Activated CD4-positive, alpha-beta T cell treated with anti-CD3 and anti-CD28 coated beads, Interleukin-2, amount 10 ng/mL, durations not matched to agents 7 days and 5 days (primary cell): ENCODE data around the gene LIPA. TPM values are rescaled to one million over a fixed set of nuclear protein-coding genes. Genes with fewer than 3 reads are reported as not detected.

Experiments
- CTCF ChIA-PET: fragments of 350-600 bp; sonication (Branson Sonifier 250); formaldehyde crosslinking; loops from one replicate; lab custom pipeline; 2021; ENCODE audit warnings: antibody characterized with exemption; lab: Charles Lee
- POLR2A ChIA-PET: fragments of 350-600 bp; sonication (Branson Sonifier 250); formaldehyde crosslinking; loops from one replicate; lab custom pipeline; 2021; ENCODE audit warnings: antibody characterized with exemption; lab: Charles Lee
- DNase-seq: peaks from one replicate; pipeline ENCODE4 v3.0.0-alpha.2; 2020
- H3K27ac Mint-ChIP-seq: one replicate; pipeline ENCODE4 v1.8.0; 2021; ENCODE audit warnings: mild to moderate bottlenecking, moderate library complexity, mixed read lengths
- H3K27me3 Mint-ChIP-seq: one replicate; pipeline ENCODE4 v1.8.0; 2021; ENCODE audit warnings: mixed read lengths
- H3K36me3 Mint-ChIP-seq: one replicate; pipeline ENCODE4 v1.8.0; 2021; ENCODE audit warnings: low read depth, mixed read lengths
- H3K4me1 Mint-ChIP-seq: one replicate; pipeline ENCODE4 v1.8.0; 2021; ENCODE audit warnings: mixed read lengths
- H3K4me3 Mint-ChIP-seq: one replicate; pipeline ENCODE4 v1.8.0; 2021; ENCODE audit warnings: mild to moderate bottlenecking, moderate library complexity, mixed read lengths
- H3K9me3 Mint-ChIP-seq: one replicate; pipeline ENCODE4 v1.8.0; 2021; ENCODE audit warnings: mixed read lengths
- total RNA-seq, 2 experiments: library from RNA; stranded (reverse); gene quantifications; one replicate each; pipeline ENCODE4 v1.2.3, GENCODE V29; 2021

LIPA gene
- total RNA-seq, 2 experiments from 2014 or later: 32.6 to 34.3 TPM

GRCh38 chr10:89281606-89282395 lies 30.2 kb upstream of the LIPA start:
- H3K4me1 Mint-ChIP-seq: no peaks in the 10 kb centered on the region
- DNase-seq: no peak
- H3K4me3 Mint-ChIP-seq: no peak overlapping the region
- CTCF ChIA-PET: interaction anchor here (1.7 kb wide), 1 partner anchor 10 kb away, joined by 4 read pairs; no protein-coding TSS in a partner anchor
- no peak overlapping the region for H3K27ac Mint-ChIP-seq
- POLR2A ChIA-PET: no interaction called here
- peaks cover 20% of the 10 kb centered on the region for H3K27me3 Mint-ChIP-seq
- H3K9me3 Mint-ChIP-seq: no peaks in the 10 kb centered on the region
- H3K36me3 Mint-ChIP-seq: no peaks in the 10 kb centered on the region

GRCh38 chr10:89280508-89280907 lies 28.9 kb upstream of the LIPA start:
- Mint-ChIP-seq H3K9me3 (no peaks in the 10 kb centered on the region), H3K27ac (no peak overlapping the region), H3K36me3 (no peaks in the 10 kb centered on the region), H3K4me1 (no peaks in the 10 kb centered on the region), H3K27me3 (peaks cover 13% of the 10 kb centered on the region), H3K4me3 (no peak overlapping the region)
- ChIA-PET CTCF (no interaction called here), POLR2A (no interaction called here)
- no peak for DNase-seq

GRCh38 chr10:89279421-89279869 lies 27.9 kb upstream of the LIPA start:
- no peak for DNase-seq
- H3K4me1 Mint-ChIP-seq: no peaks in the 10 kb centered on the region

GRCh38 chr10:89278900-89279392 lies 27.4 kb upstream of the LIPA start:
- no peak overlapping the region for H3K27ac Mint-ChIP-seq
- H3K36me3 Mint-ChIP-seq: no peaks in the 10 kb centered on the region
- POLR2A ChIA-PET: no interaction called here
- no peak overlapping the region for H3K4me3 Mint-ChIP-seq
- peaks cover 9% of the 10 kb centered on the region for H3K27me3 Mint-ChIP-seq
- no peaks in the 10 kb centered on the region for H3K9me3 Mint-ChIP-seq
- no peaks in the 10 kb centered on the region for H3K4me1 Mint-ChIP-seq
- no peak for DNase-seq
- CTCF ChIA-PET: interaction anchor here (0.9 kb wide), 1 partner anchor 25 kb away, joined by 3 read pairs; no protein-coding TSS in a partner anchor

More at GRCh38 chr10:89279421-89279869, 27.9 kb upstream of the LIPA start:
- no peak overlapping the region for H3K4me3 Mint-ChIP-seq
- H3K27me3 Mint-ChIP-seq: peaks cover 9% of the 10 kb centered on the region
- H3K36me3 Mint-ChIP-seq: no peaks in the 10 kb centered on the region
- no peak overlapping the region for H3K27ac Mint-ChIP-seq
- ChIA-PET POLR2A (no interaction called here), CTCF (no interaction called here)
- H3K9me3 Mint-ChIP-seq: no peaks in the 10 kb centered on the region

- ChIA-PET POLR2A (no interaction called here), CTCF (interaction anchor here (0.9 kb wide), 1 partner anchor 24 kb away, joined by 3 read pairs; no protein-coding TSS in a partner anchor)
- DNase-seq: no peak
- Mint-ChIP-seq H3K27me3 (peaks cover 10% of the 10 kb centered on the region), H3K4me3 (no peak overlapping the region), H3K4me1 (no peaks in the 10 kb centered on the region), H3K9me3 (no peaks in the 10 kb centered on the region), H3K36me3 (no peaks in the 10 kb centered on the region), H3K27ac (no peak overlapping the region)
Observed at GRCh38 chr10:89278034-89278535, 26.5 kb upstream of the LIPA start.

GRCh38 chr10:89275383-89275782 lies 23.8 kb upstream of the LIPA start:
- no peak overlapping the region for H3K27ac Mint-ChIP-seq
- POLR2A ChIA-PET: no interaction called here
- no peaks in the 10 kb centered on the region for H3K9me3 Mint-ChIP-seq
- DNase-seq: no peak
- peaks cover 10% of the 10 kb centered on the region for H3K27me3 Mint-ChIP-seq
- no peaks in the 10 kb centered on the region for H3K4me1 Mint-ChIP-seq
- CTCF ChIA-PET: interaction anchor here (1.1 to 1.4 kb wide), 2 partner anchors 34 to 99 kb away, joined by 3 read pairs; no protein-coding TSS in a partner anchor
- H3K4me3 Mint-ChIP-seq: no peak overlapping the region
- H3K36me3 Mint-ChIP-seq: no peaks in the 10 kb centered on the region

- Mint-ChIP-seq H3K36me3 (no peaks in the 10 kb centered on the region), H3K9me3 (no peaks in the 10 kb centered on the region), H3K4me3 (no peak overlapping the region), H3K27ac (no peak overlapping the region), H3K27me3 (peaks cover 10% of the 10 kb centered on the region), H3K4me1 (no peaks in the 10 kb centered on the region)
- ChIA-PET POLR2A (no interaction called here), CTCF (interaction anchor here (1.1 to 1.4 kb wide), 2 partner anchors 35 to 100 kb away, joined by 3 read pairs; no protein-coding TSS in a partner anchor)
- no peak for DNase-seq
Observed at GRCh38 chr10:89274928-89275327, 23.4 kb upstream of the LIPA start.

GRCh38 chr10:89273680-89274079 lies 22.1 kb upstream of the LIPA start:
- Mint-ChIP-seq H3K36me3 (no peaks in the 10 kb centered on the region), H3K9me3 (no peaks in the 10 kb centered on the region), H3K27ac (no peak overlapping the region), H3K27me3 (peaks cover 10% of the 10 kb centered on the region), H3K4me1 (no peaks in the 10 kb centered on the region), H3K4me3 (no peak overlapping the region)
- no peak for DNase-seq
- CTCF ChIA-PET: interaction anchor here (1.5 to 1.6 kb wide), 2 partner anchors 9 to 17 kb away, joined by 3 to 4 read pairs; no protein-coding TSS in a partner anchor
- POLR2A ChIA-PET: no interaction called here

- Mint-ChIP-seq H3K27me3 (peaks cover 16% of the 10 kb centered on the region), H3K4me3 (no peak overlapping the region), H3K9me3 (no peaks in the 10 kb centered on the region), H3K4me1 (no peaks in the 10 kb centered on the region), H3K27ac (no peak overlapping the region), H3K36me3 (no peaks in the 10 kb centered on the region)
- POLR2A ChIA-PET: no interaction called here
- no peak for DNase-seq
- CTCF ChIA-PET: interaction anchor here (1.2 kb wide), 1 partner anchor 11 kb away, joined by 4 read pairs; no protein-coding TSS in a partner anchor
Observed at GRCh38 chr10:89271532-89271931, 20.0 kb upstream of the LIPA start.

GRCh38 chr10:89270153-89270483 lies 18.5 kb upstream of the LIPA start:
- Mint-ChIP-seq H3K36me3 (no peaks in the 10 kb centered on the region), H3K27me3 (peaks cover 14% of the 10 kb centered on the region), H3K4me1 (no peaks in the 10 kb centered on the region), H3K27ac (no peak overlapping the region), H3K4me3 (no peak overlapping the region), H3K9me3 (no peaks in the 10 kb centered on the region)
- no peak for DNase-seq
- CTCF ChIA-PET: interaction anchor here (0.7 to 1.5 kb wide), 3 partner anchors 77 to 376 kb away, joined by 3 to 4 read pairs (median 3); no protein-coding TSS in a partner anchor
- POLR2A ChIA-PET: no interaction called here

- H3K9me3 Mint-ChIP-seq: no peaks in the 10 kb centered on the region
- no peak for DNase-seq
- CTCF ChIA-PET: interaction anchor here (0.7 to 1.5 kb wide), 2 partner anchors 93 to 377 kb away, joined by 3 read pairs; no protein-coding TSS in a partner anchor
- H3K4me3 Mint-ChIP-seq: no peak overlapping the region
- no peaks in the 10 kb centered on the region for H3K36me3 Mint-ChIP-seq
- POLR2A ChIA-PET: no interaction called here
- H3K27me3 Mint-ChIP-seq: peaks cover 14% of the 10 kb centered on the region
- H3K27ac Mint-ChIP-seq: no peak overlapping the region
- no peaks in the 10 kb centered on the region for H3K4me1 Mint-ChIP-seq
Observed at GRCh38 chr10:89269433-89270152, 18.0 kb upstream of the LIPA start.

- H3K27ac Mint-ChIP-seq: no peak overlapping the region
- ChIA-PET CTCF (no interaction called here), POLR2A (no interaction called here)
- H3K27me3 Mint-ChIP-seq: peaks cover 7% of the 10 kb centered on the region
- no peak for DNase-seq
- no peak overlapping the region for H3K4me3 Mint-ChIP-seq
- no peaks in the 10 kb centered on the region for H3K4me1 Mint-ChIP-seq
- H3K36me3 Mint-ChIP-seq: no peaks in the 10 kb centered on the region
- H3K9me3 Mint-ChIP-seq: peaks cover 5% of the 10 kb centered on the region
Observed at GRCh38 chr10:89266721-89267453, 15.3 kb upstream of the LIPA start.
